ENCODE data around the gene ST8SIA1.

DNA sequence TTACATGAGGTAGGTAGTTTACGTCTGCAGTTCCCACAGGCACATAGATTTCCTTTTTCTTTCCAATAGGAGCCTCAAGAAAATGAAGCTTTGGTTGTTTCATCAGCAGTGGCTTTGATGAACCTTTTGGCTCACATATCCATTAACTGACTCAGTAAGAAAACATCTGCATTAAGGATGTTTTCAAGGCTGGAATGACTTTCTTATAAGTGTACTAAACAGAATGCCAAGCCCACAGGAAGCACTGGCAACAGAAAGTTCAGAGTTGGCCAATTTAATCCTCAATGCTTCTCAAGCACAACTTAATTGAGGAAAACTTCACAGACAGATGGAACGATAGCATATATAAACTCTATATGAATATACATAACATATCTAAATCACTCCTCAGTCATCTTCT is 63.5 kb downstream of the ST8SIA1 start:
- TF ChIP-seq ZNF274 (IDR thresholded peaks at IDR 0.05; ENCODE audit: low read depth, low read length) = no peak
- TF ChIP-seq YY1 (IDR thresholded peaks at IDR 0.05; ENCODE audit: insufficient read depth, insufficient read length) = no peak
